Upper lobe of right lung (tissue), 1 donor: ENCODE measurements around the gene PTGR1. TPM values are rescaled to one million over a fixed set of nuclear protein-coding genes. Genes with fewer than 3 reads are reported as not detected.

Experiments used
- ATAC-seq: fragments of 200-7000 bp; cut with Tn5 transposase; one replicate; pipeline ENCODE4 v1.9.1; 2020; ENCODE audit warnings: mild to moderate bottlenecking, moderate library complexity
- DNase-seq: peaks from one replicate; pipeline ENCODE4 v3.0.0-alpha.2; 2020
- H3K27ac ChIP-seq: fragments of 200-600 bp; one replicate; pipeline ENCODE4 v1.8.0; 2022
- H3K27me3 ChIP-seq: fragments of 200-600 bp; one replicate; pipeline ENCODE4 v1.8.0; 2022; ENCODE audit warnings: mild to moderate bottlenecking
- H3K36me3 ChIP-seq: fragments of 200-600 bp; one replicate; pipeline ENCODE4 v1.8.0; 2022
- H3K4me1 ChIP-seq: fragments of 200-600 bp; one replicate; pipeline ENCODE4 v1.8.0; 2022
- H3K4me3 ChIP-seq: fragments of 200-600 bp; one replicate; pipeline ENCODE4 v1.8.0; 2022; ENCODE audit warnings: mild to moderate bottlenecking
- H3K9me3 ChIP-seq: fragments of 200-600 bp; one replicate; pipeline ENCODE4 v1.8.0; 2022
- CTCF ChIP-seq: fragments of 200-600 bp; IDR thresholded peaks from one replicate; pipeline ENCODE4 v1.8.0; 2022; ENCODE audit warnings: antibody characterized with exemption
- intact Hi-C: fragments of 100-400 bp; cut with DNase I; formaldehyde crosslinking; loops from one replicate; pipeline ENCODE4 v1.11.0; 2022
- total RNA-seq: library from RNA; stranded (reverse); fragmentation: NEBNext Ultra II Directional; extraction: Animal tissue kit (Norgen Biotek cat#: 25700); gene quantifications from one replicate; pipeline ENCODE4 v1.2.1, GENCODE V29; 2021
- donor health status: DM: no; HTN: yes; CAD: no; lungs with severe emphysema.

Gene PTGR1
- total RNA-seq, 1 donor from 2014 or later = 38.0 TPM

GRCh38 chr9:111632060-111632459 lies 32.6 kb upstream of the PTGR1 start:
- intact Hi-C loops = no loop called here
- Histone ChIP-seq H3K4me1 (peaks cover 34% of the 10 kb centered on the region), H3K9me3 (no peaks in the 10 kb centered on the region), H3K27me3 (no peaks in the 10 kb centered on the region), H3K4me3 (peak overlapping the region; percentile 98), H3K36me3 (no peaks in the 10 kb centered on the region), H3K27ac (peak overlapping the region; percentile 93)
- no peak for TF ChIP-seq CTCF
- ATAC-seq (no peak), DNase-seq (no peak)

GRCh38 chr9:111631214-111631971 lies 31.9 kb upstream of the PTGR1 start, which contains the start of gene DNAJC25:
DNAJC25 (plus strand) TSS chr9:111631334; CDS start chr9:111631408, 74 bp downstream.
- intact Hi-C loops = no loop called here
- H3K4me1 ChIP-seq = peaks cover 33% of the 10 kb centered on the region
- peak within 1 kb of the TSS; percentile 93 for H3K27ac ChIP-seq
- H3K36me3 ChIP-seq = no peaks in the 10 kb centered on the region
- H3K9me3 ChIP-seq = no peaks in the 10 kb centered on the region
- ATAC-seq = peak; percentile 99
- TF ChIP-seq CTCF = no peak
- no peaks in the 10 kb centered on the region for H3K27me3 ChIP-seq
- peak within 1 kb of the TSS; percentile 98 for H3K4me3 ChIP-seq
- DNase-seq = peak; percentile 98

GRCh38 chr9:111630964-111631213 lies 31.4 kb upstream of the PTGR1 start:
- H3K4me1 ChIP-seq = peaks cover 28% of the 10 kb centered on the region
- H3K27me3 ChIP-seq = no peaks in the 10 kb centered on the region
- H3K9me3 ChIP-seq = no peaks in the 10 kb centered on the region
- H3K36me3 ChIP-seq = no peaks in the 10 kb centered on the region
- ATAC-seq = no peak
- peak overlapping the region; percentile 69 for H3K27ac ChIP-seq
- peak overlapping the region; percentile 98 for H3K4me3 ChIP-seq
- intact Hi-C loops = no loop called here
- no peak for DNase-seq
- TF ChIP-seq CTCF = no peak

- peak; percentile 30 for ATAC-seq
These were observed 30.9 kb upstream of the PTGR1 start for GRCh38 chr9:111630182-111630963.

GRCh38 chr9:111628411-111628810 lies 29.0 kb upstream of the PTGR1 start:
- intact Hi-C loops = no loop called here

More at GRCh38 chr9:111630182-111630963, 30.9 kb upstream of the PTGR1 start:
- H3K27ac ChIP-seq = peak overlapping the region; percentile 69
- intact Hi-C loops = no loop called here
- H3K36me3 ChIP-seq = no peaks in the 10 kb centered on the region
- peaks cover 23% of the 10 kb centered on the region for H3K4me1 ChIP-seq
- H3K27me3 ChIP-seq = no peaks in the 10 kb centered on the region
- H3K9me3 ChIP-seq = no peaks in the 10 kb centered on the region
- no peak for TF ChIP-seq CTCF
- no peak for DNase-seq
- peak overlapping the region; percentile 98 for H3K4me3 ChIP-seq

More at GRCh38 chr9:111628411-111628810, 29.0 kb upstream of the PTGR1 start:
- Histone ChIP-seq H3K27ac (no peak overlapping the region), H3K27me3 (no peaks in the 10 kb centered on the region), H3K4me1 (peaks cover 14% of the 10 kb centered on the region), H3K9me3 (no peaks in the 10 kb centered on the region), H3K4me3 (no peak overlapping the region), H3K36me3 (no peaks in the 10 kb centered on the region)
- no peak for TF ChIP-seq CTCF
- DNase-seq = no peak
- ATAC-seq = no peak
